Activated CD4-positive, alpha-beta T cell treated with anti-CD3 and anti-CD28 coated beads for 1 hour (primary cell): ENCODE results near the gene GARIN5B.
"Not testable (repeated sequence)": the region's sequence is repeated elsewhere in the genome, so short reads cannot be mapped to it uniquely, and the experiment has no call there.

ENCODE experiments used
- DNase-seq: peaks from one replicate; pipeline ENCODE4 v3.0.0-alpha.2; 2020

GARIN5B gene

GRCh38 chr19:55346725-55347441 is 16.2 kb downstream of the GARIN5B start:
- no peak for DNase-seq

DNA sequence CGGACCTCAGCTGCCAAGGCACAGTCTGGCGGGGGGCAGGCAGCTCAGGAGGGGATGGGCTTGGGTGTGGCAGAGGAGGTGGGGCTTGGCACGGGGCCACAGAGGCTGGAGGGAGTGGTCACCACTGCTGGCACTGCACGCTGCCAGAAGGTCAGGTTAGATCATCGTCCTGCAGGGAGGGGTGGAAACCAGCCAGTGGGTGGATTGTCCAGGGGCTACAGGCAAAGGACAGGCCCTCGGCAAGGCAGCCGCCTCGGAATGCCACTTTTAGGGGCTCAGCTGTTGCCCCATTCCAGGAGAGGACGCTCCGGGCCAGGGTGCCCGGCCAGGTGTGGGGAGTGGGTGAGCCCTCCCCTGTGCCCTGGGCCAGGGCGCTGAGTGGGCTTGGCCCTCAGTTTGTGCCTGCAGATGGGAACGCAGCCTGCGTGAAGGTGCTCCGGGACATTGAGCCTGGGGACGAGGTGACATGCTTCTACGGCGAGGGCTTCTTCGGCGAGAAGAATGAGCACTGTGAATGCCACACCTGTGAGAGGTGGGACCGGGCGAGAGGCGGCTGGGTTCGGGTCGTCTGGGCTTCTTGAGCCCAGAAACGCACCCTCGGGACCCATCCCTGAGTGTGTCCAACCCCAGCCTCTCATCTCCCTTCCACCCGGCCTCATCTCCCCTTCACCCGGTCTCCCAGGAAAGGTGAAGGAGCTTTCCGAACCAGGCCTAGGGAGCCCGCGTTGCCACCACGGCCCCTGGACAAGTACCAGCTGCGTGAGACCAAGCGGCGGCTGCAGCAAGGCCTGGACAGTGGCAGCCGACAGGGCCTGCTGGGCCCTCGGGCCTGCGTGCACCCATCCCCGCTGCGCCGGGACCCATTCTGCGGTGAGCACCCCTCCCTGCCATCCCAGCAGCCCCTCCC is 17.0 kb downstream of the GARIN5B start:
- DNase-seq = no peak

DNA sequence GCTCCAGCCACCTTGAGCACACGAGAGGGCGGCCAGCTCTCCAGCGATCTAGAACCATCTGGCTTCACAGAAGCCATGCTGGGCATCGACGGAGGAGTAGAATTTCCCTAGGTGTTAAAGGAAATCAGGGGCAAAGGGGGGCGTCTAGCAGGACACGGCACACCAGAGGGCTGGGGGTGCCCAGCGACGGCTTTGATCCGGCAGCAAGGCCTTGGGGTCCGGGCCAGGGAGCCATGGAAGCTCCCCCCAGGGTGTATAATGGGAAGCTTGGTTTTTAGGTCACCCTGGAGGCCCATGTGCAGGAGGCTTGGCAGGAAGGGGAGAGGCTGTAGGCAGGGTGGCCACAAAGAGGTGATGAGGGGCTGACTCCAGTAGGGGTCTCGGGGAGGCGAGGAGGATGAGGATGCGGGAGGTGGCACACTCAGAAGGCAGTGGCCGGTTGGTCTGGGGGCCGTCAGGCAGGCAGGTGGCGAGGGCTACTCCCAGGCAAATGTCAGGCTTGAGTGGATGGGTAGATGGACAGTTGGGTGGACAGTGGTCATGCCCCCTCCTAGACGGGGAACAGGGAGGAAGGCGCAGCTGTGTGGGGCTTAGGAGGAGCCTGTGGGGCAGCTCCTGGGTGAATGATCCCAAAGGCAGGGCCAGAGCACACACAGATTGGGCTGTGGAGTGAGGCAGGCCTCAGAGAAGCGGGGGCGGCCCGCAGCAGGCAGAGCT is 17.8 kb downstream of the GARIN5B start:
- DNase-seq = no peak

- DNase-seq = no peak
Observed at GRCh38 chr19:55344444-55344843, 18.6 kb downstream of the GARIN5B start.

DNA sequence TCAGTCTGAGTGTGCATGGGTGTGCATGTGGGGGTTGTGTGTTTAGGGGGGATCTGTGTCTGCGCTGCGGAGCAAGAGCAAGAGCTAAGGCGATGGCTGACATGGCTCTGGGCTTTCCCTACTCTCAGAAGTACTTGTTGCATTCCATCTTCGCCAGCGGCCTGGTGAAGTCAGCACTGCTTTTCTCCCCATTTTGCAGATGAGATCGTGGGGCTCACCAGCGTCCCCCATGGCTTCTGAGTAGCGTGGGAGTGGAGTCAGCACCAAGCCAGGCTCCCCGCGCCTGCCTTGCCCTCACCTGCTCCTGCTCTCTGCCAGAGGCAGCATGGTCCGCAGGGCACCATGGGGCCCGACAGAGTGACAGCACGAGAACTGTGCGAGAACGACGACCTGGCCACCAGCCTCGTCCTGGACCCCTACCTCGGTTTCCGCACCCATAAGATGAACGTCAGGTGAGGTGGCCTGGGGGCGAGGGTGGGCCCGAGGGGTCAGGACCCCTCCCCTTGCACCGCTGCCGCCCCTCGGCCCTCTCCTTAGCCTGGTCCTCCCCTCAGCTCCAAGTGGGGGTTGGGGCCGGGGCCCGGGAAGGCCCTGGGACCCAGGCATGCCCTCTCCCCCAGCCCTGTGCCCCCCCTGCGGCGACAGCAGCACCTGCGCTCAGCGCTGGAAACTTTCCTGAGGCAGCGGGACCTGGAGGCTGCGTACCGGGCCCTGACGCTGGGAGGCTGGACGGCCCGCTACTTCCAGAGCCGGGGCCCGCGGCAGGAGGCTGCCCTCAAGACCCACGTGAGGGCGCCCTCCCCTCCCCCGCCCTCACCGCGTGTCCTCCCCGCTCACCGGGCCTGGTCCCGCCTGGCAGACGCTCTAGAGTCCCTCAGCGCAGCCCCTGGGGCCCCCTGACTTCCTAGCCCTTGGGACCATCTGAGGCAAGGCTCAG is 21.2 kb downstream of the GARIN5B start:
- DNase-seq = no peak

DNA sequence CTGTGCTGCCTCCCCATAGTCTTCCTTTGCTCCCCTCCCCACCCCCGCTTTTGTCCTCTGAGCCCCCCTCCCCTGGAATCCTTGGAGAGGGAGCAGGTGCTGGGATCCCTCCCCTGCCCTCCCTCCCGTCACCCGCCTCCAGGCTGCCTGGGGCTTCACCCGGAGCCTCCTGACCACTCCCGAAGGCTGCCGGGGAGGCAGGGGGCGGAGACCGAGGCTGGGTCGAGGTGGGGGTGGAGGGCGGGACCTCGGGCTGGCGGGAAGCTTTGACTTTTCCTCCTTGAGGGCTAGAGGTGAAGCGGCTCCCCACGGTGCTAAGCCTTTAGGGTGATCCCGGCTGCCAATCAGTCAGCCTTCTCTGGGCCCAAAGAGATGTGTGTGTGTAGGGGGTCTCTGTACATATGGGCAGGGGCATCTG is 21.9 kb downstream of the GARIN5B start:
- peak; percentile 19 for DNase-seq

DNA sequence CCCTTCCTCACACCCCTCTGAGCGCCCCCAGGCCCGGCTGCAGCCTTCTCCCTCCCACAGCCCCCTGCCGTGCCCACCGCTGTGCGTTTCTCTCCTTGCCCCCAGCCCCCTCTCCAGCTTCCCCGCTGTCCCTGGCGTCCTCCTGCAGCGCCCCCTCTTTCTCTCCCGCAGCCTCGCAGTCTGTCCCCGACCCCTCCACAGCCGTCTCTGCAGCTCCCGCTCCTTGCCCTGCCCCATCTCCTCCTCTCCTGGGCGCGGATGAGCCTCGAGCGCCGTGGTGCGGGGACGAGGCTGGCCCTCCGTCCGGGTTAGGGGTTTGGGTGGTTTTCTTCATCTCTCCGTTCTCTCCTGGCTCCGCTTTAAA is 22.3 kb downstream of the GARIN5B start:
- no peak for DNase-seq

DNA sequence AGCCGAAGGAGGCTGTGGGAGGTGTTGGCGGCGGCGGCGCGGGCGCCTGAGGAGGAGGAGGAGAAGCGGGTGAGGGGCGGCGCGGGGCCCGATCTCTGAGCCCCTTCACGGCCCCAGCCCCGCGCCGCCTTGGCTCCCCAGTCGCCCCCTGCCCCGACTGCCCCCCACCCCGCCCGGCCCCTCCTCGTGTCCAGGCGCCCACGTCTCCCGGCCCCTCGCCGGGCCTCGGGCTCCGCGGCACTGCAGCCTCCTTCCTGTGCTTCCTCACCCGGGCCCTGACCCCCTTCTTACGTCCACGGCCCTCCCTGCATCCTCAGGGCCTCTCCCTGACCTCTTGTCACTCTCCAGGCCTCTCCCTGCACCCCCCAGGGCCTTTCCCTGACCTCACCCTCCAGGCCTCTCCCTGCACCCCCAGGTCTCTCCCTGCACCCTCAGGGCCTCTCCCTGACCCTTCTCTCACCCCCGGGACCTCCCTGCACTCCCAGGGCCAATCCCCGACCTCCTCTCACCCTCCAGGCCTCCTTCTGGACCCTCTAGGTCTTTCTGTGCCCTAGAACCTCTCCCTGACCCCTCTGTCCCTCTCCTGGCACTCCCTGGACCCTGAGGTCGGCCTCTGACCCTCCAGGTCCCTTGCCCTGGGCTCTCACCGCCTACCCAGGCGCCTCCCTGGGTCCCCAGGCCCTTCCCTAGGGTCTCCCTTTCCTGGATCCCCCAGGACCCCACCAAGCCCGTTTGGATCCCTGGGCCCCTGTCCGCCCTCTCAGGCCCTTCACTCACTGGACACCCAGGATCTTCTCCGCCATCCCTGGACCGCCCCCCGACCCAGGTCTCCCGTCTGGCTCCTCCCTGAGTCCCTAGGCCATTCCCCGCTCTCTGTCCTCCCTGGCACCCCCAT is 22.9 kb downstream of the GARIN5B start:
- no peak for DNase-seq

GRCh38 chr19:55339105-55339888 is 23.8 kb downstream of the GARIN5B start, which contains the start of gene KMT5C:
KMT5C (plus strand) TSS chr19:55339876; CDS start chr19:55341937, 2,061 bp downstream.
- DNase-seq = peak; percentile 100

DNA sequence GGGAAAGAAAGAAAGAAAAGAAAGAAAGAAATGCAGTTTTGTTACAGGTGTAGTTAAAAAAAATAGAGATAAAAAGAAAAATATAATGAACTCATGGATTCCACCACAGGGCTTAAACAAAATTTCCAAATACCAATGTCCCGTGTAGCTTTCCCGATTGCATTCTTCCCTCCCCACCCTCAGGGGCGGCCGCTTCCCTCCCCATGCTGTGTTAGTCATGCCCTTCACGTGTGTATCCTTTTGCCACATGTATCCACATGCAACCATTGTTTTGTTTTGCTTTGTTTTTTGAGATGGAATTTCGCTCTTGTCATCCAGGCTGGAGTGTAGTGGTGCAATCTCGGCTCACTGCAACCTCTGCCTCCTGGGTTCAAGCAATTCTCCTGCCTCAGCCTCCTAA is 27.0 kb downstream of the GARIN5B start:
- no peak for DNase-seq

GRCh38 chr19:55333870-55334269 is 29.2 kb downstream of the GARIN5B start:
- no peak for DNase-seq

GRCh38 chr19:55329791-55330190 is 33.3 kb downstream of the GARIN5B start:
- not testable (repeated sequence) for DNase-seq

- not testable (repeated sequence) for DNase-seq
Observed at GRCh38 chr19:55328774-55329318, 34.2 kb downstream of the GARIN5B start.

- DNase-seq = no peak
Observed at GRCh38 chr19:55325172-55325571, 37.9 kb downstream of the GARIN5B start, which contains the start of gene TMEM150B. TMEM150B (minus strand) TSS chr19:55325341; CDS start chr19:55321036, 4,305 bp downstream.

DNA sequence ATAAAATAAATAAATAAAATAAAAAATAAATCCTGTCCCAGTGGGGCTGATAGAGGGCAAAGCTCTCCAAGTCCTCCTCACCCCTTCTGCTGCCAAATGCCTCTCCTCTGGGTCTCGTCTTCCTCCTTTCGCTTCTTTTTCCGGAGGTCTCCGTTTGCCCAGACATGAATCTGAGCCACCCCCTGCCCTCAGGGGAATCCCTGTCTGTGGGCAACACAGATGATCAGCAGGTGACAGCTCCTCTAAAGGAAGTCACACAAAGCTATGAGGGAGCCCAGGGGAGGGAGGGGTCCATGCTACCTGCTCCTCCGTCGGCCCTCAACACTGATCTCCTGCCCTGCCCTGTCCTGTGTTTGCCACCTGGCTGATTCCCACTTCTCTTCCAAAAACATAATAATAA is 38.4 kb downstream of the GARIN5B start:
- no peak for DNase-seq

GRCh38 chr19:55322204-55322885 is 40.7 kb downstream of the GARIN5B start:
- no peak for DNase-seq

GRCh38 chr19:55321466-55322137 is 41.5 kb downstream of the GARIN5B start:
- DNase-seq = no peak

GRCh38 chr19:55320844-55321419 is 42.1 kb downstream of the GARIN5B start:
- no peak for DNase-seq
